OCI-LY3 (cell line): ENCODE data around the gene CLEC16A.

Experiments
- H2AFZ ChIP-seq: fragments of 200-600, 300-600 bp; shearing (Covaris generic); 2 replicates; pipeline ENCODE4 v1.6.0; 2014; ENCODE audit warnings: antibody characterized with exemption, low read depth, low read length
- H3K27ac ChIP-seq: fragments of 200-600, 300-600 bp; sonication (generic); 2 replicates; pipeline ENCODE4 v1.5.1; 2014; ENCODE audit warnings: mild to moderate bottlenecking, low read length, moderate library complexity, mixed read lengths
- H3K27me3 ChIP-seq: fragments of 200-600, 300-600 bp; sonication (generic); 2 replicates; pipeline ENCODE4 v1.6.1; 2014; ENCODE audit warnings: low read depth, low read length, mixed read lengths
- H3K36me3 ChIP-seq: fragments of 200-600, 300-600 bp; sonication (generic); replicated peaks from 2 replicates; pipeline ENCODE3; 2014; ENCODE audit warnings: low read depth, low read length, mixed read lengths
- H3K4me1 ChIP-seq: fragments of 300-600, 200-600 bp; sonication (generic); 2 replicates; pipeline ENCODE4 v1.6.1; 2014; ENCODE audit warnings: low read length, mixed read lengths
- H3K4me2 ChIP-seq: fragments of 200-600, 300-600 bp; sonication (generic); 2 replicates; pipeline ENCODE4 v1.6.1; 2014; ENCODE audit warnings: low read length, mixed read lengths
- H3K4me3 ChIP-seq: fragments of 300-600, 200-600 bp; sonication (generic); 2 replicates; pipeline ENCODE4 v1.5.1; 2014; ENCODE audit warnings: antibody characterized with exemption, mild to moderate bottlenecking, low read length, moderate library complexity
- H3K79me2 ChIP-seq: fragments of 300-600, 200-600 bp; shearing (Covaris generic); 2 replicates; pipeline ENCODE4 v1.6.1; 2014; ENCODE audit warnings: mild to moderate bottlenecking, low read length, mixed read lengths
- H3K9ac ChIP-seq: fragments of 300-600, 200-600 bp; shearing (Covaris generic); 2 replicates; pipeline ENCODE4 v1.6.0; 2014; ENCODE audit warnings: mild to moderate bottlenecking, low read length, moderate library complexity
- H3K9me3 ChIP-seq: fragments of 200-600, 300-600 bp; shearing (Covaris generic); 2 replicates; pipeline ENCODE4 v1.6.1; 2014; ENCODE audit warnings: low read length, mixed read lengths; ENCODE audit not compliant: insufficient read depth
- H4K20me1 ChIP-seq: fragments of 200-600, 300-600 bp; sonication (generic); 2 replicates; pipeline ENCODE4 v1.6.1; 2016; ENCODE audit warnings: low read length, mixed read lengths; ENCODE audit not compliant: insufficient read depth
- CTCF ChIP-seq: fragments of 200-600, 300-600 bp; sonication (generic); IDR thresholded peaks from 2 replicates; pipeline ENCODE4 v1.5.1; 2014; ENCODE audit warnings: antibody characterized with exemption, low read length, low read depth
- EZH2phosphoT487 ChIP-seq: fragments of 200-600 bp; shearing (Covaris generic); IDR thresholded peaks from 2 replicates; pipeline ENCODE4 v1.6.1; 2018; ENCODE audit warnings: antibody characterized with exemption, mixed run types, low read depth

The CLEC16A gene

GRCh38 chr16:11073407-11073999 is 129.1 kb downstream of the CLEC16A start:
- Histone ChIP-seq H3K27ac (no peak overlapping the region), H3K9me3 (no peaks in the 10 kb centered on the region), H3K9ac (no peak overlapping the region), H3K4me2 (no peak overlapping the region), H3K4me1 (peaks cover 43% of the 10 kb centered on the region), H3K4me3 (no peak overlapping the region), H2AFZ (no peak overlapping the region), H3K27me3 (no peaks in the 10 kb centered on the region), H3K36me3 (peaks cover 3% of the 10 kb centered on the region), H4K20me1 (no peaks in the 10 kb centered on the region), H3K79me2 (no peaks in the 10 kb centered on the region)
- no peak for TF ChIP-seq EZH2phosphoT487
- TF ChIP-seq CTCF, result no peak

GRCh38 chr16:11074131-11074530 is 129.8 kb downstream of the CLEC16A start:
- 0 out of 2 replicates have a peak overlapping the region, but pooled peaks have one; percentile 11 for H3K27ac ChIP-seq
- no peaks in the 10 kb centered on the region for H3K27me3 ChIP-seq
- no peaks in the 10 kb centered on the region for H4K20me1 ChIP-seq
- H3K4me3 ChIP-seq, result no peak overlapping the region
- no peak overlapping the region for H3K4me2 ChIP-seq
- no peak overlapping the region for H2AFZ ChIP-seq
- no peaks in the 10 kb centered on the region for H3K9me3 ChIP-seq
- no peaks in the 10 kb centered on the region for H3K79me2 ChIP-seq
- H3K4me1 ChIP-seq, result peaks cover 49% of the 10 kb centered on the region
- TF ChIP-seq CTCF (no peak), EZH2phosphoT487 (no peak)
- H3K36me3 ChIP-seq, result peaks cover 3% of the 10 kb centered on the region
- H3K9ac ChIP-seq, result no peak overlapping the region

GRCh38 chr16:11075163-11075562 is 130.8 kb downstream of the CLEC16A start:
- Histone ChIP-seq H3K9ac (no peak overlapping the region), H3K27ac (no peak overlapping the region), H4K20me1 (no peaks in the 10 kb centered on the region), H2AFZ (no peak overlapping the region), H3K27me3 (no peaks in the 10 kb centered on the region), H3K79me2 (no peaks in the 10 kb centered on the region), H3K9me3 (no peaks in the 10 kb centered on the region), H3K4me3 (no peak overlapping the region), H3K4me2 (no peak overlapping the region), H3K36me3 (peaks cover 5% of the 10 kb centered on the region), H3K4me1 (peaks cover 60% of the 10 kb centered on the region)
- TF ChIP-seq EZH2phosphoT487, result no peak
- no peak for TF ChIP-seq CTCF

- Histone ChIP-seq H3K4me1 (peaks cover 70% of the 10 kb centered on the region), H3K36me3 (peaks cover 13% of the 10 kb centered on the region), H3K9me3 (no peaks in the 10 kb centered on the region), H2AFZ (no peak overlapping the region), H3K9ac (peak overlapping the region; percentile 71), H3K27ac (peak overlapping the region; percentile 95), H3K4me2 (peak overlapping the region; percentile 66), H3K79me2 (no peaks in the 10 kb centered on the region), H3K27me3 (no peaks in the 10 kb centered on the region), H4K20me1 (no peaks in the 10 kb centered on the region), H3K4me3 (peak overlapping the region; percentile 18)
- no peak for TF ChIP-seq CTCF
- no peak for TF ChIP-seq EZH2phosphoT487
These were observed 132.1 kb downstream of the CLEC16A start for GRCh38 chr16:11076259-11077018.
